Measurements from ENCODE around the gene ITGAL. TPM values are rescaled to one million over a fixed set of nuclear protein-coding genes. Genes with fewer than 3 reads are reported as not detected.

Gene ITGAL
- total RNA-seq, 1 donor from 2014 or later: not detected

GRCh38 chr16:30478766-30479478 is 6.4 kb downstream of the ITGAL start:
- no peak for DNase-seq (ENCODE audit: low spot score)
- H3K27ac Mint-ChIP-seq (ENCODE audit: unreplicated experiment): no peak overlapping the region
- no peak overlapping the region for H3K4me3 Mint-ChIP-seq (ENCODE audit: unreplicated experiment)
- no peaks in the 10 kb centered on the region for H3K9me3 Mint-ChIP-seq (ENCODE audit: low read depth)
- peaks cover 9% of the 10 kb centered on the region for H3K27me3 Mint-ChIP-seq (ENCODE audit: low read depth)
- H3K4me1 Mint-ChIP-seq (ENCODE audit: low read depth): no peaks in the 10 kb centered on the region
- no peak for TF ChIP-seq CTCF (IDR thresholded peaks at IDR 0.05)
- no peaks in the 10 kb centered on the region for H3K36me3 Mint-ChIP-seq (ENCODE audit: low read depth)

DNA sequence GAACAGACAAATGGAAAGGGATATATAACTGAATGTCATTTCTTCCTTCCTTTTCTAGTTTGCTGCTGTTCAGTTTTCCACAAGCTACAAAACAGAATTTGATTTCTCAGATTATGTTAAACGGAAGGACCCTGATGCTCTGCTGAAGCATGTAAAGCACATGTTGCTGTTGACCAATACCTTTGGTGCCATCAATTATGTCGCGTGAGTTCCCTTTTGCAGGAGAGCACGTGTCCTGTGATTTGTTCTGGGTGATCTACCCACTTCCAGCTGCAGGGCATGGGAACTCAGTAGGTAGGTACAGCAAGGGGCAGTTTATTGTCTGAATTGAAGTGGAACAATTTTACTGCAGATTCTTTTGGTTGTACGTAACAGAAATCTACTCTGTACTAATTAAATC is 8.8 kb downstream of the ITGAL start:
- no peaks in the 10 kb centered on the region for H3K4me1 Mint-ChIP-seq (ENCODE audit: low read depth)
- DNase-seq (ENCODE audit: low spot score): no peak
- H3K27ac Mint-ChIP-seq (ENCODE audit: unreplicated experiment): no peak overlapping the region
- no peaks in the 10 kb centered on the region for H3K9me3 Mint-ChIP-seq (ENCODE audit: low read depth)
- TF ChIP-seq CTCF (IDR thresholded peaks at IDR 0.05): no peak
- H3K36me3 Mint-ChIP-seq (ENCODE audit: low read depth): no peaks in the 10 kb centered on the region
- H3K4me3 Mint-ChIP-seq (ENCODE audit: unreplicated experiment): no peak overlapping the region
- peaks cover 7% of the 10 kb centered on the region for H3K27me3 Mint-ChIP-seq (ENCODE audit: low read depth)

DNA sequence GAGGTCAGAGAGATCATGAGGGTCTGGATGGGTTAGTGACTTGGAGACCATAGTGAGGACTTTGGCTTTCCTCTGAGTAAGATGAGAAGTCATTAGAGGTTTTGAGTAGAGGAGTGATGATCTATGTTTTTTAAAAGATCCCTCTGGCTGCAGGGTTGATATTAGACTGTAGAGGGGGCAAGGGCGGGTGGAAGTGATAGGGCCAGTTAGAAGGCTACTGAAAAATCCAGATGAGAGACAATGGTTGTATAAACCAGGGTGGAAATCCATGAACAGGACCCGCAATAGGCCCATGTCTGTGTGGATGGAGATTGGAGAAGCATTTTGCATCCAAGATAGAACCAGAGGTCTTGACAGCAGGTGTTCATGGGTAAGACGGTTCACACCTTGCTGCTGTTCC is 9.8 kb downstream of the ITGAL start:
- no peaks in the 10 kb centered on the region for H3K9me3 Mint-ChIP-seq (ENCODE audit: low read depth)
- H3K36me3 Mint-ChIP-seq (ENCODE audit: low read depth): no peaks in the 10 kb centered on the region
- H3K27ac Mint-ChIP-seq (ENCODE audit: unreplicated experiment): no peak overlapping the region
- TF ChIP-seq CTCF (IDR thresholded peaks at IDR 0.05): peak; percentile 43
- DNase-seq (ENCODE audit: low spot score): no peak
- no peaks in the 10 kb centered on the region for H3K4me1 Mint-ChIP-seq (ENCODE audit: low read depth)
- H3K27me3 Mint-ChIP-seq (ENCODE audit: low read depth): peaks cover 7% of the 10 kb centered on the region
- H3K4me3 Mint-ChIP-seq (ENCODE audit: unreplicated experiment): no peak overlapping the region

DNA sequence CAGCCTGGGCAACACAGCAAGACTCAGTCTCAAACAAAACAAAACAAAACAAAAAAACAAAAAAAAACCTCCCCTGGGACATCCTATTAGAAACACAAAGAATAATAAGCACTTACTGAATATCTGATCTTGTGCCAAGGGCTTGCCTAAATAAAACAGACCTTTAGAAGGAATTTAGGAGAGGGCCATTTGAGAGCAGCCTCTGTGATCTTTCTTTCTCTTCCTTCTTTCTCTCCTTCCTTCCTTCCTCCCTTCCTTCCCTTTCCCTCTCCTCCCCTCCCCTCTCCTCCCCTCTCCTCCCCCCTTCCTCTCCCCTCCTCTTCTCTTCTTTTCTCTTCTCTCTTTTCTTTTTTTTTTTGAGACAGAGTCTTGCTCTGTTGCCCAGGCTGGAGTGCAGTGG is 12.3 kb downstream of the ITGAL start:
- Mint-ChIP-seq H3K27ac (ENCODE audit: unreplicated experiment) (no peak overlapping the region), H3K9me3 (ENCODE audit: low read depth) (no peaks in the 10 kb centered on the region), H3K36me3 (ENCODE audit: low read depth) (no peaks in the 10 kb centered on the region), H3K4me1 (ENCODE audit: low read depth) (no peaks in the 10 kb centered on the region), H3K27me3 (ENCODE audit: low read depth) (peaks cover 5% of the 10 kb centered on the region), H3K4me3 (ENCODE audit: unreplicated experiment) (no peak overlapping the region)
- DNase-seq (ENCODE audit: low spot score): no peak
- no peak for TF ChIP-seq CTCF (IDR thresholded peaks at IDR 0.05)

GRCh38 chr16:30485818-30486436 is 13.4 kb downstream of the ITGAL start:
- Mint-ChIP-seq H3K9me3 (ENCODE audit: low read depth) (no peaks in the 10 kb centered on the region), H3K27me3 (ENCODE audit: low read depth) (peaks cover 3% of the 10 kb centered on the region), H3K4me3 (ENCODE audit: unreplicated experiment) (no peak overlapping the region), H3K4me1 (ENCODE audit: low read depth) (no peaks in the 10 kb centered on the region), H3K27ac (ENCODE audit: unreplicated experiment) (no peak overlapping the region), H3K36me3 (ENCODE audit: low read depth) (no peaks in the 10 kb centered on the region)
- TF ChIP-seq CTCF (IDR thresholded peaks at IDR 0.05): no peak
- no peak for DNase-seq (ENCODE audit: low spot score)

Measured in chondrocyte (in vitro differentiated cells).